ENCODE results near the gene SYTL5.
"Not testable (repeated sequence)": the region's sequence is repeated elsewhere in the genome, so short reads cannot be mapped to it uniquely, and the experiment has no call there.

SYTL5 gene
- 0 reads per million in 4 donors for total RNA-seq

GRCh38 chrX:38006291-38006690 lies at the start of gene SYTL5:
Gene SYTL5 (plus strand): TSS chrX:38006553. CDS start chrX:38033890, 27,337 bp downstream.
- DNase-seq = no peak

- DNase-seq = no peak
Measured at GRCh38 chrX:37958525-37959211, 47.7 kb upstream of the SYTL5 start.

- no peak for DNase-seq
Measured at GRCh38 chrX:37959212-37960021, 46.9 kb upstream of the SYTL5 start.

- DNase-seq = no peak
Measured at GRCh38 chrX:37961118-37961517, 45.2 kb upstream of the SYTL5 start.

- no peak for DNase-seq
Measured at GRCh38 chrX:37967714-37968113, 38.6 kb upstream of the SYTL5 start.

- no peak for DNase-seq
Measured at GRCh38 chrX:37975421-37975820, 30.9 kb upstream of the SYTL5 start.

DNA sequence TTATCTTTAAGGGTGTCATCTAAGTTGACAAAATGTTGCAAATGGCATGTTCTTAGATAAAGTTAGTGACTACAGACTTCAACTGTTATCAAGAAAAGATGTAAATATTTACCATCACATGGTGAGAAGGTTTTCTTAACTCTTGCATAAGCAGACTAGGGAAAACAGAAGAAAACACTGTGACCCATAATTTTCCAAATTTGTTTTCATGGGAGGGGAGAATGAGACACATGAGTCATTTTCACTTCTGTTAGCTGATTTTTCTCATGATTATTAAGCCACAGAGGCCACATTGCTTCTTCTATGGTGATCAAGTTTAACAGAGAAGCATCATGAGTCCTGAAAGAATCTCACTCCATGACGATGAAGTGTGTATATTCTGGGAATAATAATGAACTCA lies 30.2 kb upstream of the SYTL5 start:
- no peak for DNase-seq

DNA sequence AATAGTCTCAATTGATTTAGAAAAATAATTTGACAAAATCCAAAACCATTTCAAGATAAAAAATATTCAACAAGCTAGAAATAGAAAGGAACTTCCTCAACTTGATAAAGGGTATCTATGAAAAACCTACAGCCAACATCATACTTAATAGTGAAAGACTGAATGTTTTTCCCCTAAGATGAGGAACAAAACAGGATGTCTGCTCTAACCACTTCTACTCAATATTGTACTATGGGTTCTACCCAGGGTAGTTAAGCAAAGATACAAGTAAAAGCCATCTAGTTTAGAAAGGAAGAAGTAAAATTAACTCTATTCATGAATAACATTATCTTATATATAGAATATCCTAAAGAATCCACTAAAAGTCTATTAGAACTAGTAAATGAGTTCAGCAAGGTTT lies 21.5 kb upstream of the SYTL5 start:
- DNase-seq = peak in 1 of 5 donors; percentile 12

- DNase-seq = no peak
Measured at GRCh38 chrX:37986893-37987292, 19.5 kb upstream of the SYTL5 start.

GRCh38 chrX:37989304-37989703 lies 17.0 kb upstream of the SYTL5 start:
- DNase-seq = no peak

DNA sequence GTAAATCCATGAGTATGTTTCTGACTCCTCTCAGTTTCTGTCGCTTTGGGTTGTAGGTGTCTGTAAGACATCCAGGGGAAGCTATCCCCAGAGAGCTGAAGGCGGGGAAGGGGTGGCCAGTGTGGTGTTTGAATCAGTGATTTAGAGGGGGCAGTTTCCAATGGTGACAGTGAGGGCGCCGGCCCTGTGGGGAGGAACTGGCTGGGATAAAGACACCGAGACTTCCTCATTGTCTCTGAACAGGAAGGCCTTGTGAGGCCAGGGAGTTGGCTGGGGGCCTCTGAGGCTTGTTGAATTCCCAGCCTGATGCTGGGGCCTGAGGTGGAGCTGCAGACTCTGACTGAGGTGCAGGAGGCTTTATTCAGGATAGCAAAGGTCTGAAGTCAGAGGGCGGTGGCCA lies 15.1 kb upstream of the SYTL5 start:
- not testable (repeated sequence) for DNase-seq

GRCh38 chrX:37993176-37993575 lies 13.2 kb upstream of the SYTL5 start:
- DNase-seq = no peak

- DNase-seq = peak in 1 of 5 donors; percentile 27
Measured at GRCh38 chrX:37993837-37994619, 12.3 kb upstream of the SYTL5 start.

GRCh38 chrX:37995428-37995827 lies 10.9 kb upstream of the SYTL5 start:
- peak in 1 of 5 donors; percentile 4 for DNase-seq

DNA sequence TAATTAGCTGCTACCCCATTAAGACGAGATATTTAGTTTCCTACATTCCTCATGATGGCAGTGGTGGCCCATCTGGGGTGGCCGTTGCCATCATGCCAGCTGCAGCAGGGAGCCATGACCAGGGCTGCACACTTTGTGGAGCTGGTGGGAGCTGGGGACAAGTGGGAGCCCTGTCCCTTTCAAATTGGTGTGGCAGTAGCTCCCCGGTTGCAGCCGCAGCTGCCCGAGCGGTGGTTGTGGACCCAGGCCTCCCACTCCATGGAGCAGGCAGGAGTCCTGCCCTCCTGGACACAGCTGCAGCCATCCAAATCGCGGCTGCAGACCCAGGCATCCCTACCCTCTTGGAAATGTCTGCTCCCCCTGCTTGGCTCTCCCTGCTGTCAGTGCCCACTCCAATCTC lies 9.3 kb upstream of the SYTL5 start:
- no peak for DNase-seq

DNA sequence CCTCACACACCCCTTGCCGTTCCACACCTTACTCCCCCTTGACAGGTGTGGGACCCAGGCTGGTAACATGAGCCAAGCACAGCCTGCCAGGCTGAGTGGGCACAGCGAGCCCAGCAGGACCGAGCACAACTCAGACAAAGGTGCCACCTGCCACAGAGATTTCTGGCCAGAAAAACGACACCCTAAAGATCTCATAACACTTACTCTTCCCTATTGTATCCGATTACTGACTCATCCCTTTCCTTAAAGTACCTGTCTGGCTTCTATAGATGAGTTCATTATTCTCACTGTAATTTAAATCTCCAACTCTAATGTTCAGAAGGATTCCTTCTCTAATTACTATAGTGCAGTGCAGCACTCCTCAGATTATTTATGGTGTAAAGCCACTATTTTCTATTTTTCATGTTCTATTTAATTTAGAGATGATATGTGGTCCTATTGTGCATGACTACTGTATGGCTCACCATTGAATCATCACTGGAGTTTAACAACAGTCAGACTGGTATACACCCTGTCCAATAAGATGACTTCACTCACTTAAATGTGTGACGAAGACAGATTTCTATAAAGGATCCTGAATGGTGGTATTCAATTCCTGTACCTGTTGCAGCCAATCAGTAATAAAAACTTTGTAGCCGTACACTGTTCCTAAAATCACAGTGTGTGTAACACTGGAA lies 7.6 kb upstream of the SYTL5 start:
- DNase-seq = no peak

DNA sequence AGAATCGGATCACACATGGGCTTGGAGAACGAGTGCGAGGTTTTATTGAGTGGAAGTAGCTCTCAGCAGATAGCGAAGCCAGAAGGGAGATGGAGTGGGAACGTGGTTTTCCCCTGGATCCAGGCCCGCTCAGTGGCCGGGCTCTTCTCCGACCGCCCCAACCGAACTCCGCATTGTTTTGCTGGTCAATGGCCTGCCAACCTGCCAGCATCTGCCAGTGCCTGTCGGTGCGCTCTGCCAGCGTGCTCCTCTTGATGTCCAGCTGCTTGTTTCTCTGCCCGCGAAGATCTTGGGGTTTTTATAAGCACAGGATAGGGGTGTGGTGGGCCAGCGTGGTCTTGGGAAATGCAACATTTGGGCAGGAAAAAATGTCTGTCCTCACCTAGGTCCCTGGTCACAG lies 5.6 kb upstream of the SYTL5 start:
- DNase-seq = no peak

DNA sequence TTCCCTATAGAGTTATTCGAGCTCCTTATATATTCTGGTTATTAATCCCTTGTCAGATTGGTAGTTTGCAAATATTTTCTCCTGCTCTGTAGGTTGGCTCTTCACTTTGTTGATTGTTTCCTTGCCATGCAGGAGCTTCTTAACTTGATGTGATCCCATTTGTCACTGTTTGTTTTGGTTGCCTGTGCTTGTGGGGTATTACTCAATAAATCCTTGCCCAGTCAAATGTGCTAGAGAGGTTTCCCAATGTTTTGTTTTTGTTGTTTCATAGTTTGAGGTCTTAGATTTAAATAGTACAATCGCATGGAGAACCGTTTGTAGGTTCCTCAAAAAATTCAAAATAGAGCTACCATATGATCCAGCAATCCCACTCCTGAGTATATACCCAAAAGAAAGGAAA lies 2.3 kb upstream of the SYTL5 start:
- DNase-seq = no peak

DNA sequence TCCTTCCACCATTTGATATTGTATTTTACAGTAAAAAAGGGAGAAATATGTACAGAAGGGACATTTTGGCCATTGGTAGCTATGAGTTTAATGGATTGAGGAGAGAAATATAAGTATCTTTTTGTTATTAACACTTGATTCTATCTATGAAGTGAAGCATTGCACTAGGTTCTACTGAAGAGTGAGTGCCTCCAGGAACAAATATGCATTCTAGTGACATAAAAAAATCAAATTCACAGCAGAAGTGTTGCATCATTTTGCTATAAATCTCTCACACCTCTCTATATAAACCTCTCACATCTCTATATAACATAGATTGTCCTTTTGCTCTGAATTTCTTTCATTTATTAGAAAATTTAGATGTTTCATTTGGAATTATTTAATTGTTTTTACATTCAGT lies 425 bp downstream of the SYTL5 start:
- no peak for DNase-seq

DNA sequence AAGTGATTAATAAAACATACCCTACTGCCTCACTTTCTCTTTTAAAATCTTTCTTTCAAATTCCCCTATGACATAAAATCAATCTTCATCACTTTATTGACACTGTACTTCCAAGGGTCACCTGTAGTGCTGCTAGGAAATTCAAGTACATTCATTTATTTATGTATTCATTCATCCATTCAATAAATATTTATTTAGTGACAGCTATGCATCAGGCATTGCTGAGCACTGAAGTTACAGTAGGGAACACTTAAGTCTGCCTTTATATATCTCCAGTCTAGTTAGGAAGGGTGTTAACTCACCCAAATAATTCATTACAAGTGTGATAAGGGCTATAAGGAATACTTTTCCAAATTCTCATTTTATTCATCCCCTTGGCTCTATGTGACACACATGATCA lies 2.3 kb downstream of the SYTL5 start:
- DNase-seq = no peak

DNA sequence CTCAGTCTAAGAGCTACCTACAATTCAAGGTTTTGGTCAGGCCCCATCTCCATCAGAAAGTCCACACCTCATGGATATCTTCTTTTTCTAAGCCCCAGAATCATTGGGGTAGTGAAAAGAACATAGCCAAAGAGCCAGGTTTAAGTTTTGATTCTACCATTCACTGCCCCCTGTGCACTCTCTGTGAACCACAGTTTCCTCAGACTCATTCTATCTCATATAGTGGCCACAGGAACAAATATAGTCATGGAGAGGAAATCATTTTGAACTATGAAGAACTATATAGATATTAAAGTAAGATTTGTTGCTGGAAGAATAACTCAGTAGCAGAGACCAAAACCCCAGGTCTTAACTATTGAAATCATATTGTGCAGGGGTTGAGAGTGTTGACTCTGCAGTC lies 3.3 kb downstream of the SYTL5 start:
- no peak for DNase-seq

DNA sequence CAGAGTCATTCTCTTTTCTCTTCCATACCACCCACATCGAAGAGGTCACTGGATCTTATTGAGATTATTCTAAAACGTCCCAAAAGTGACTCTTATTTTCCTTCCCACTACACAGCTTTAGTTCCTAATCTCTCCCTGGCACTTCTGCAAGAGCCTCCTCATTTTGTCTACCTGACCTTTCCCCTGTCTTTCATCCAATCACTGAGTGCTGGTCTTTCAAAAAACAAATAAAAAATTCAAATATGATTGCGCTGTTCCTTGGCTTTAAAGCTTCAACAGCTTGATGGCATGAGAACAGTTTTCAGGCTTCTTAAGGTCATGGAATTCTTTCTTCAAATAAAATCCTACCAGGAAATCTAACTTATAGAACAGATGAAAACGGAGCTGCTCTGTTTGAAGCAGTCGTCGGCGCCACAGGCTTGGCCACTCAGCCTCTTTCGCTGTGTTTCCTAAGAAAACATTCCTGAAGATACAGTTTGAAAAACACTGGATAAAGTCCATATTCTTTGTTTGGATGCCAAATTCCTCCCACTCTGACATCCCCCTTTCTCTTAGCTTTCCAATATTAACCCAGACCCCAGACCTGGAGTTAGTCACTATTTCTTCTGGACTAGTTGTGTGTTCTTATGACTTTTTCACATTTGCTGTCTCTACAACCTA lies 12.5 kb downstream of the SYTL5 start:
- DNase-seq = no peak

Data from T-helper 1 cell (primary cell).